GM21381 (cell line): ENCODE results near the gene PIGQ.

ENCODE experiments used
- ATAC-seq: cut with Tn5 transposase; IDR thresholded peaks from one replicate; pipeline ENCODE4 v1.9.1; 2021; ENCODE audit warnings: mild to moderate bottlenecking, moderate library complexity; ENCODE audit not compliant: unreplicated experiment

PIGQ gene

GRCh38 chr16:554640-555365, 15.0 kb upstream of the PIGQ start:
- ATAC-seq = no peak

GRCh38 chr16:555528-556473, 14.0 kb upstream of the PIGQ start:
- no peak for ATAC-seq

GRCh38 chr16:556474-557173, 13.1 kb upstream of the PIGQ start:
- ATAC-seq = no peak

- ATAC-seq = no peak
Observed at GRCh38 chr16:557463-558297, 12.1 kb upstream of the PIGQ start.

GRCh38 chr16:558298-559020, 11.3 kb upstream of the PIGQ start:
- no peak for ATAC-seq

GRCh38 chr16:559021-559380, 10.8 kb upstream of the PIGQ start:
- no peak for ATAC-seq

GRCh38 chr16:559411-560203, 10.2 kb upstream of the PIGQ start:
- ATAC-seq = no peak

- ATAC-seq = no peak
Observed at GRCh38 chr16:560204-560700, 9.5 kb upstream of the PIGQ start, which contains the start of gene PRR35. PRR35 (plus strand) TSS chr16:560394; CDS start chr16:563295, 2,901 bp downstream.

GRCh38 chr16:560701-561412, 8.9 kb upstream of the PIGQ start:
- ATAC-seq = no peak

- ATAC-seq = no peak
Observed at GRCh38 chr16:561413-561794, 8.4 kb upstream of the PIGQ start.

GRCh38 chr16:561957-562938, 7.5 kb upstream of the PIGQ start:
- no peak for ATAC-seq

GRCh38 chr16:563072-563644, 6.6 kb upstream of the PIGQ start:
- ATAC-seq = no peak

GRCh38 chr16:564690-565418, 4.9 kb upstream of the PIGQ start:
- ATAC-seq = no peak

GRCh38 chr16:565419-566330, 4.1 kb upstream of the PIGQ start:
- ATAC-seq = no peak
